SHP77 (cell line): ENCODE measurements around the gene MSH2.

Experiments used
- DNase-seq, 2 experiments: peaks; one replicate each; lab custom pipeline; 2025; lab: John Stamatoyannopoulos, UW

Gene MSH2

DNA sequence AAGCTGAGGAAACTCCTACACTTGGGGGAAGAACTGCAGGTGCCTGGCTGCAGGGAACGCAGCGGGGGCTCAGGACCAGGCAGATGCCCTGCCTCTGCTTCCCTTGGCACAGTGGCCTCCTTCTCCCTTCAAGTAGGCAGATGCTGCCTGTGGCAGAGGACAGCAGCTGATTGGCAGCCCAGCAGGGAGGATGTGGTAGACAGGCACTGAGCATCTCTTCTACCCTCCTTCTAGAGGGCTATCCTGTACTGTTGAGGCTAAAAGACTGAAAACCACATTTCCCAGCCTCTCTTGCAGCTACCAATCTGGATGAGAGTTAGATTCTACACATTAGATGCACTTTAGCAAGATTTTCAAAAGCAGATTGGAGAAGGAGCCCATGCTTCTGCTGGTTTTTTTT lies 105.7 kb downstream of the MSH2 start:
- DNase-seq, result no peak

DNA sequence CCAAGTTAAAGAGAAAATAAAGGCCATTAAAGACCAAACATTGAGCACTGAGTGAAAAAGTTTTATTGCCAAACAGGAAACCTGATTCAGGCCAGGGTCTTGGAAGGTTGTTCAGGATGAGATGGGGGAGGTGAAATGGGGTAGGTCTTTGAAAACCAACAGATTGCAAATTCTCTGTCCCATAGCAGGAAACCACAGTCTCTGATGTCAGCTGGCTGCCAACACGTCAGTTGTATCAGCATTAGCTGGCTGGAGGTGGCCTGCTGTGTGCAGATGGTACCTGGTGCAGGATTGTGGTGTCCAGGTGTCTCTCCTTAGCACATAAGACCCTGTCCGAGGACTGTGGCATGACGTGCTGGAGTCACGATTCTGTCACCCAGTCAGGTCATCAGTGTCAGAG lies 106.3 kb downstream of the MSH2 start:
- no peak for DNase-seq

DNA sequence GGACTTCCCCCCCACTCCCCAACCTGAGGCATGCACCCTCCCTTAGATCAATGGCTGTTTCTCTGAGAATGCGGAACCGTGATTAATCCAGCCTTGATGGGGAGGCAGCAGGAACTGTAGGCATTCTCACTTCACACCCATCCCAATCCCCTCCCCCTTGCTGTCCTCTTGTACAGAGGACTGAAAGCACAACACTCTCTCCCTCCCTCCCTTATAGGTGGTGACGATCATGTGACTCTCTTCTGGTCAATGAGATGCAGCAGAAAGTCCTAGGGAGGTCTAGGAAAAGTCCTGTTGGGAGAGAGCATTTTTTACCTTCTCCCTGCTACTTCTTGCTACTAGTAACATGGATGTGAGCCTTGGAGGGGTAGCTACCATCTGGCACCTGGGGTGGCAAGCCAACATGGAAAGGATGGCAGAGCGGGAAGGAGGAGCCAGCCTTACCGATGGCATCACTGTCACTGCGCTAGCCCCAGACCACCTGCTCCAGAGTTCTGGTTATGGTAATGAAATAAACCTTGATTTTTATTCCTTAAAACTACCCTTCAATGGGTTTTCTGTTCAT lies 106.9 kb downstream of the MSH2 start:
- no peak for DNase-seq

DNA sequence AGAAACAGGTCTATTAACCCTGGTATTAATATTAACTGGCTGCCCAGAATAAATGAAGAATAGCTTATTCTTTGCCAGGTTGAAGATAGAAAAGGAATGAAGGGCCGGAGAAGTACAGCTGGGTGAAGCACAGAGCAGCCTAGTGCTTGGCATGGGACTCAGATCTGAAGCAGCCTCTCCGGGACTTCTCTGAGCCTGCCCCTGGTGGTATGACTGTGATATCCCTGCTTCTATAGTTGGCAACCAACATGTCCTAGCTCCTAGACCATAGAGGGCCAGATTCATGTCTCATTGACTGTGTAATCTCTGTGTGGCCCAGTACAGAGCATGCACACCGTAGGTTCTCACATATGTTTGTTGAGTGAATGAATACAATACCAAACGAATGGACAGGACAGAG lies 107.8 kb downstream of the MSH2 start:
- DNase-seq, result no peak

DNA sequence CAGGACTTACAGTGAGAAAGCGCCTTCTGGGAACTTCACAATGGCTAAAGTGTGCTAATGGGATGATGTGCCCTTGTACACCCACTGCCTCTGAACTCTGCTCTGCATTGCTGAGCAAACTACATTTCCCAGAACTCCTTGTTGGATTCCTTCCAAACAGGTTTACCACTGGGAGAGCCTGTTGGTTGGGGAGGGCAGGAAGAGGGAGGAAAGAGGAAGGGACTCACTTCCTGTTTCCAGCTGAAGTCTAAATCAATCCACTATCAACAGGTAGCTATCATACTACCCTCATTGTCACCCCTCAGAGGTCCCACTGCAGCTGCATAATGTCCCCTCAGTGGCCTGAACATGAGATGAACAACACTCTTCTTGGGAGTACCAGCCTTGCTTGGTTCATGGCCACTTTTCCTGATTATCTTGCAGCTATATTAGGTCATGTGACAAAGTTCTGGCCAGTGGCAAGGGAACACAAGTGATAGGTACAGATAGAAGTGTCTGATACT lies 109.7 kb downstream of the MSH2 start:
- DNase-seq, result peak in 1 of 2 experiments; percentile 27

DNA sequence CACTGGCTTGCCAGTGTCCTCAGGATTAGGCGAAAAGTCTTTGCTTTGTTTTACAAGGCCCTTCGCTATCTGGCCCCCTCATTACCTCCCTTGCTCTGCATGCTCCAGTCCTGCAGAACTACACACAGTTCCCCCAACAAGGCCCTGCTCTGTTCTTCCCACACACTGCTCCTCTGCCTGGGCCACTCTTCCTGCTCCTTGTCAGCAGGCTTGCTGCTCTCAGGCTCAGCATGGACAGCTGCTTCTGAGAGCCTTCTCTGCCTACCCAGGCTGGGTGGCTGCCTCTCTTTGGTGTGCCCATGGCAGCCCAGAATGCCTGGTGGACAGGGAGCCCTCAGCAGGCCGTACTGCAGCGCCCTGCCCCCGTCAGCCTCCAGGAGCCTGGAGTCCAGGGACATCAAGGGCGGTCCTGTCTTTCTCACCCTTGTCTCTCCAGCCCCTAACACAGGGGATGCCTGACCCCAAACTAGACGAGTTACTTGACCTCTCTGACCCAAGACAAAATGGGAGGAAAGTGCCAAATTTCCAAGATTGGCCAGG lies 111.1 kb downstream of the MSH2 start:
- no peak for DNase-seq

DNA sequence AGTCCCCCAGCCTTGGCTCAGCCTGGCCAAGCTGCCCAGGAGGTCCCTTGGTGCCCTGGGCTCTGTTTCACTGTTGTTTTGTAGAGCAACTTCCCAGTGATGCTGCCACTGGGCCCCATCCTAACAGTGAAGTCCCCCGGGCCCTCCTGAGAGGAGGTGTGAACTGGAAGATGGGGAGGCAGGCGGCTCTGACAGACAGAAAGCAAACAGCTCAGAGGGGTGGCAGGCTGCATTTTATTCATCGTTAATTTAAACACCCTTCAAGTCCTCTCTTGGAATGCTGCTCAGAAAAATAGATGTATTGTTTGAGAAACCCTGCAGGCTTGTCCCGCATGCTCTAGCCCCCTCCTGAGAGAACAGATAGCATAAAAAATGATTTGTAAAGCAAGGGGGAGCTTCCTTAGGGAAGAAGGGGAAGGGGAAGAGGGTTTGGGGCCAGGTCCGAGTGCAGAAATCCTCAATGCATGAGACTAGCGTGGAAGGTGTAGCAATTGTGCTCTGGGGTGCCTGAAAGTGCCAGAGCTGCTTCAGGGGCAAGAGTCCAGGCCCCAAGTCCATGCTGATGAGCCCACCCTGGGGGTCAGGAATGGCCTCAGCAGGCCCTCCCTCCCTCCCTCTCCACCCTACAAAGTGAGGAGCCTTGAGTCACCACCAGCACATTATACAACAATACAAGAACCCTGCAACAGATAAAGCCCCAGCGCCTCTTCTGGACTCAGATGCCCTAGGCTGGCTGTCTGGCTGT lies 113.6 kb downstream of the MSH2 start:
- DNase-seq, result no peak

DNA sequence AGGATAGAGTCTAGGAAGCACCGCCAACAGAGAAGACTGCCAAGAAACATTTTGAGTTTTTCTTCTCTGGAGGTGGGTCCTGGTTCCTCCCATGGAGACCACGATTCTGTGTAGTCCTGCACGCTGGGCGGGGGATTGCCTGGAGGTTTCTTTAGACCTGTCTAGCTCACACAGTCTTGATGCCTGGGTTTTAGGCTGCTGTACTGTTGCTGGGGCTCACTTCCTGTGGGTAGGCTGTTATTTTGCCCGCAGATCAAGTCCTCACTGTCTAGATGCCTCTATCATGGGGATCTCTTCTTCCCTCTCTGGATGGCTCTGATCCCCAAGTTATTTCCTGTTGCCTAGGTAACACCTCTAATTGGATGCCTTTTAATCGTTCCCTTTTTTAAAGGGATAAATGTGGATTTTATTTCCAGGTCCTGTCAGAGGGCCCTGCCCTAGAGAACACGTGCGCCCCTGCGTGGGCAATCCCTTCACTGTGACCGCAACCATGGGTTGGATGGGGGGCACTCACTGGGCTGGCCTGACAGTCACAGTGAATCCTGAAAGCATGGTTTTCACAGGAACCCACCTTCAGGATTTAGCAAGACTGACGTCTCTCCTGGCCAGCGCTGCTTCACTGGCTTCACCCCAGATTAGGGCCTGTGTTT lies 115.7 kb downstream of the MSH2 start:
- no peak for DNase-seq

DNA sequence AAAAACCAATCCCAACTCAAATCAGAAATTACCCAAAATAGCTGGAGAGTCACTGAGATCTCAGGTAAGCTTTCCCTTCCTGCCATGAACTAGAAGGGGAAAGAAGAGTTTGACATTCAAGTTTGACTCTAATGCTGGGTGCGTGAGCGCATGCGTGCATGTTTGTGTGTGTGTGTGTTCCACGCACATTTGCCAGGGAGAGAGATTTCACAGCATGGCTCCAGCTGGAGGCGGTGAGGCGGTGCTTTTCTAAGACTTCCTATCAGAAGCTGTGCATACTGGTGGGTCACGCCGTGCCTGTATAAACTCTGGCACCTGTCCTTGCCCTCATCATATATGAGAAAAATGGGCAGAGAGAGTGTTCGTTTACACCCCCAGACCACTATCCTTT lies 116.2 kb downstream of the MSH2 start:
- DNase-seq, result no peak

DNA sequence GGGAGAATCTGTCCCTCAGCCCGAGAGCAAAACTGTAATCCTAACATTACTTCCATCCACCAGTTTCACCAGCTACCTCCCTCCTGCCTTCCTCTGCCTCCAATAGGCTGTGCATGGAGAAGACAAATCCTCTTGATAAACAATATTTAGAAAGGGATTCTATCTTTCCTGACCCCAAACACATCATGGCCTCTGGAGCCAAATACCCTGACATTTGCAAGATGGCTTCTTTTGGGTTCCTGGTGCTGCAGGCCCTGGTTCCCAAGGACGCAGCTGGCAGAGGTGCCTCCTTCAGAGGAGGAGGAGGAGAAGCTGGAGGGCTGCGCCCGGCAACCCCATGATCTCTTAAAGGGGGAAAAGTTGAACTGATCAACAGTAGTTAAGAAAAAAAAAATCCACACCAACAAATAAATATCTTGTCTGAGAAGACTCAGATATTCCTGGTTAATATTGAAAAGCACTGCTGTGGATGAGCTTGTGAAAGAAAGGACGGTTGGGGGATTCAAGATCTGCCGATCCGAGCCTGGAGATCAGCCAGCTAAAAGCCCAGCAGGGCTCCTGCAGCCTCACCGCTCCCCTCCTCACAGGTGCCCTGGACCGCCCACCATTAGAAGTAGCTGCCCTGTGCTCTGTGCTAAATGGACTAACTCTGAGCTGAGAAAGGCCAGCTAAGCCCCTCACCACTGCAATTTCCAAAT lies 116.8 kb downstream of the MSH2 start:
- no peak for DNase-seq

DNA sequence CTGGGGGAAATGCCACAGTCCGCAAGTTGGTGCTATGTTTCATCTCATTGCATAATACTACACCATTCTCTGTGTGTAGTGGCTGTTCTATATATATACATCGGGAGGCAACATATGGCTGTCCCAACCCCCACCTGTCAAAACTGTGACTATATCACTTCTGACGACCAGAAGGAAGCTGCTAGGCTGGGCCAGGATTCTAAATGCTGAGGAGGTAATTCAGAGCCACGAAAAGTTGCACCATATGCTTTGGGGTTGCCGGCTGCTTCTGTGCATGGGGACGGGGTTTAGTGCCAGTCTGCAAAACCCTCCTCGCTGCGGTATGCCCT lies 117.3 kb downstream of the MSH2 start:
- no peak for DNase-seq

DNA sequence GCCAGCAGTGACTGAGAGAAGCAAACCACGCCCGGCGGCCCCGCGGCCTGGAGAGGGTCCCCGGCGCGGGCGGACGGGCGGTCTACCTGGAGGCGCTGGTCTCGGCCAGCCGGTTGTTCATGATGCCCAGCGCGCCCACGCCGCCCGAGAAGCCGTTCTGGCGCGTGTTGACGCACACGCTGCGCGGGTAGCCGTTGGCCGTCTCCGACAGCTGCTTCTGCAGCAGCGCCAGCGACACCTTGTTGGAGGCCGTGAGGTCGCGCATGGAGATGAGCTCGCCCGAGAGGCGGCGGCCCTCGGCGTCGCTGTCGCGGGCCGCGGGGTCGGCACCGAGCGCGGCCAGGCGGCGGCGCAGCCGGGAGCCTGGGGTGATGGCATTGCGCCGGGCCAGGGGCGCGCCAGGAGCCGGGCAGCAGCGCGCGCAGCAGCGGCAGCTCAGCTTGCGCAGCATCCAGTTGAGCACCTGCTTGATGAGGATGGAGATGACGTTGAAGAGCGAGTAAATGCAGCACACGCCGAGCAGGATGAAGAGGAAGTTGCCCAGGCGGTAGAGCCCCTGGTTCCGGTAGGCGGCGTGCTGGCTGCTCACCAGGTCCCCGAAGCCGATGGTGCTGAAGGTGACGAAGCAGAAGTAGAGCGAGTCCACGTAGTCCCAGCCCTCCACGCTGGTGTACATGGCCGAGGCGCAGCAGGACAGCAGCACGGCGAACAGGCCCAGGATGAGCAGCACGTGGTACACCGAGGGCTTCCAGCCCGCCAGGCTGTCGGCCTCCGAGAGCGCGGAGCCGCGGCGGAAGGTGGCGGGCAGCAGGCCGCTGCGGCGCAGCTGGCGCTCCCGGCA lies 118.1 kb downstream of the MSH2 start:
- DNase-seq, result peak; percentile 84 to 91

DNA sequence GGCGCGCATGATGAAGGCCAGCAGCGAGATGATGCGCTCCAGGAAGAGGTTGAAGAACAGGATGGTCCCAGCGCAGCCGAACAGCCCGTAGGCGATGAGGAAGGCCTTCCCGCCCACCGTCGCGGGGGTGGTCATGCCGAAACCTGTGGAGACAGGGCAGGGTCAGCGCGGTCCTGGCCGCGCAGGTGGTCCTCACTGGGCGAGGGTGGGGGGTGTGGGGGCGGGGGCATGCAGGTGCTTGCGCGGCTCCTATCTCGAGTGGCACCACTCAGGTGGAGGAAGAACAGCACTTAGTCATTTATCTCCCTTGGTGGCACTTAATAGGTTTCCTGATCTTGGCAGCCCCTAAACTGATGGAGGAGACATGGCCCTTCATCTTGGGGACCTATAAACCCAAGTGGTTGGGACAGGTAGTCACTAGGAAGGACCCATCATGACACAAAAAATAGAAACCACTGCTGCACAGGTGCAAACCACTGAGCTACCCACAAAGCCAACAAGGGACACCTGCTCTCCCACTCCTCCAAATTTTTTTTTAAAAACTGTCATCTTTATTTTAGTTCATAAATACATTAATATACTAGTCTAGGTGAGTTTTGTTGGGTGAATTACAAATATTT lies 118.8 kb downstream of the MSH2 start:
- DNase-seq, result no peak

DNA sequence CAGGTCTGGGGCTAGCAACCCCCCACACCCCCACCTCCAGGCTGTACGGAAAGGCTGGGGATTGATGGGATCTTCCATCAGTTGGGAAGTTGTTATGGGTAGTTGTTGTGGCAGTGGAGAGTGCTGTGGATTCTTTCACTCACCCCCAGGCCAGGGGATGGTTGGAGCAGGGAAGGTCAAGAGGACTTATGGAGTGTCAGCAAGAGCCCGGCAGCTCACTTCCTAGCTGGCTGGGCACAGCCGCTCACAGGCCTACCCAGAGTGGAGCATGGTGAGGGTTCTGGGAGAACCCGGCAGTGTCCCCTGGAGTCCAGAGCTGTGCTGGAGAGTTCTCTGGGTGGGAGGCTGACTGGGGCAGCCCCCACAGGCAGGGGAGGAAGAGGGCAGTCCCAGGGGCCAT lies 122.2 kb downstream of the MSH2 start:
- no peak for DNase-seq

DNA sequence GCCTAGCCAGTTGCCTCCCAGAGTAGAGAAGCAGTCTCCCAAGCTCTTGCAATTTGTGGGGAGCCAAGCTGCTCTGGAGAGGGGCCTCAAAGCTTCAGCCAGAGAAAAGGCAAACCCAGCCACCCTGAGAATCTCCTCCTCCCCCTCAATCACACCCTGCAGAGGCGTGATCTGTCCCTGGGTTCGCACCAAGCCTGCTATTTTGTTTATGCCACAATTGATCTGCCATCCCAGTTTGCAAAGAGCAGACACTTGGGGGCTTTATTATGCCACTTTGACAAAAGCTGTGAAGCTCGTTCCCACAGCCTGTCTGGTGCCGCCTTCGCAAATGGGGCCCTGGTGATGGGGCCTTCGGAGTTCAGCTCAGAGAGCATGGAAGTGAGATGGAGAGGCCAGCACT lies 125.5 kb downstream of the MSH2 start:
- no peak for DNase-seq

DNA sequence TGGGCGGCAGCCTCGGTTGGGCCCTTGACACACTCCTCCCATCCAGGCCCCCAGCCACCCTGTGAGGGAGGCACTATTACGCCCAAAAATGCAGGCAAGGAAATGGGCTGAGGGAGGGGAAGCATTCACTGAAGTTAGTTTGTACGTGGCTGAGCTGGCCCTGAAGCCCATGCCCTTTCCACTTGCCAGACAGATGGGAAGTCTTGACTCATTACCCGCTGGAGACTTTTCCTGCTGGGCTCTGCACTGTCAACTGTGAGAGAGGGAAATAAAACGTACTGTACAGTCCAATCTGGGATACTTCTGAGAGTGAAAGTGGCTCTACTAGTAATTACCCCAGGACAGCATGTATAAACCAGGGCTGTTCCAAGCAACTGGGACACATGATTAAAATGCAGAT lies 125.9 kb downstream of the MSH2 start:
- no peak for DNase-seq

DNA sequence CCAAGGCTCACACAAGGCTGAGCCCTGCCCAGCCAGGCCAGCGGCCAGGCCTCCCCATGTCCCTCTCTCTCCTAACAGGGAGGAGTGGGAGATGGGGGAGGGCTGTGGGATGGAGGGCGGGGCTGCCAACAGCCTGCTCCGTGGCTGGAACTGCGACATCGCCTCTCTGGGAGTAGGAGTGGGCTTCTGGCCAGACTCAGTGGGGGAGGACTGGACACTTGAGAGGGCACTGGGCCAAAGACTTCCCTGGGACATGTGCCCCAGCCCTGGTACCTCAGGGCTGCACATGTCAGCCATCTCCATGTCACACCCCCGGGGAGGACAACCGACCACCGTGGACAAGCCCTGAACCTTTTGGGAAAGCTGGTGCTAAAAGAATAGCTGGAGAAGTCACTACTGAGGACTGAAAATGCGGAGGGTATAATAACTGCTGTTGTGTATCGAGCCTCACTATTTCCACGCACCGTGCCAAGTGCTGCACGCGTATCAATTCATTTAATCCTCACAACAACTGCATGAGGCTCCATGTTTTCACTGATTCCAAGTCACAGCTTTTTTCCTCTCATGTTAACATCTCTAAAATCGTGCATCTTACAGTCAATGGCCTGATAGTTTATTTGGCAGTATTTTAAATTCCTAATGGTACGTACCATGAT lies 127.3 kb downstream of the MSH2 start:
- DNase-seq, result no peak

DNA sequence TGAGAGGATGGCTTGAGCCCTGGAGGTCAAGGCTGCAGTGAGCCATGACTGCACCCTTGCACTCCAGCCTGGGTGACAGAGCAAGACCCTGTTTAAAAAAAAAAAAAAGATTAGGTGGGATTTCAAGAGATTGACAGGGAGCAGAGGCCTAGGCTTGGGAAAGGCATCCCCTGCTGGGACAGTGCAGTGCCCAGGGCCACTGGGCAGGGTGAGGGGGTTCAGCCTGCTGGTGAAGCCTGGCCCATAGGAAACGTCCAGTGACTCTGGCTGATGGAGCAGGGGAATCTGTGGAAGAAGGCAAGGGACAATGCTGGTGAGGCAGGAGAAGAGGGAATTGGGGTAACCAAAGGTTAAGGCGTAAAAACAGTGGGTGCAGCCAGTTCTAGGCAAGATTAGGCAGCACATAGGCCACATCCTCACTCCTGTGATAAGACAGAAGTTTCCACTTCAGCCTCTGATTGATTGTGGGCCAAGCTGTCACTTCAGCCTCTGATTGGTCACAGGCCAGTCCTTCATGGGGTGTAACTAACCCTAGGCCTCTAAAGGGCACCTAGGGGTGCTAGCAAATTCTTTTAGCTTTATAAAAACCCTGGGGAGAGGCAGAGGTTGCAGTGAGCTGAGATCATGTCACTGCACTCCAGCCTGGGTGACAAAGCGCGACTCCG lies 128.6 kb downstream of the MSH2 start:
- DNase-seq, result no peak
